ENCODE measurements around the gene SDK1. TPM values are rescaled to one million over a fixed set of nuclear protein-coding genes. Genes with fewer than 3 reads are reported as not detected.

SDK1 gene
- total and polyA plus RNA-seq, 2 of the 8 experiments (the other 6 are each of a cell fraction or from before 2014, with no cell fraction given): 3.3 to 7.2 TPM

DNA sequence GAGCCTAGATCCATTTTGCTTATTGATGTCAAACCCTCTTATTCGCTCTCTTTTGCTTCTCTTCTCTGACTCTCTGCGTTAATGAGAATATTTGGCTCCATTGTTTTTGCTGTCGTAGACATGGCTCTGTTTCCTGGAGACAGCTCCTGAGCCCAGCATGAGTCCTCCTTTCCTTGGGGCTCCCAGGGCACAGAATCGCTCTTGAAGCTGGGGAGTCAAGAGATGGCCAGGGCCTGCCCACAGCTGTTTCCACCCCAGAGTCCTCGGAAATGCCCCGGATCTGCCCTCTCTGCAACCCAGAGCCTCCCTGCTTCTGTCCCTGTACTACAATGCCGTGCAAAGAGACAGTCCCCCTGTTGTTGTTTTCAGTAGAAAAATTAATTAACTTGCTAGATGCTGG, 814.4 kb downstream of the SDK1 start (continued):
- TF ChIP-seq POU5F1 (IDR thresholded peaks at IDR 0.05; ENCODE audit: low read depth, low read length) (no peak), SIN3A (conservative IDR thresholded peaks at IDR 0.05 in 1 of 2, IDR thresholded peaks at IDR 0.05 in 1 of 2; ENCODE audit: low read depth in 1 of 2, low read length in 2 of 2) (no peak)
